Keratinocyte (primary cell): ENCODE data around the gene LPCAT1.

Experiments
- EZH2 ChIP-seq: IDR thresholded peaks from one replicate; pipeline ENCODE4 v1.6.1; 2012; ENCODE audit warnings: inconsistent platforms, mild to moderate bottlenecking, low read length, moderate library complexity
- TF ChIP-seq, protein P1 (sequence below), 3 experiments: IDR thresholded peaks in 1 of 3; conservative IDR thresholded peaks in 1 of 3; optimal IDR thresholded peaks in 1 of 3; 2 replicates in 2 of 3; 3 replicates in 1 of 3; pipeline versions ENCODE3 to v1.5.1; 2011; ENCODE audit warnings: low read length in 3 of 3, mild to moderate bottlenecking in 3 of 3, moderate library complexity in 2 of 3, control low read depth in 1 of 3, inconsistent platforms in 1 of 3; ENCODE audit not compliant: insufficient read depth in 2 of 3; ENCODE audit errors: extremely low read depth in 1 of 3

DNA sequence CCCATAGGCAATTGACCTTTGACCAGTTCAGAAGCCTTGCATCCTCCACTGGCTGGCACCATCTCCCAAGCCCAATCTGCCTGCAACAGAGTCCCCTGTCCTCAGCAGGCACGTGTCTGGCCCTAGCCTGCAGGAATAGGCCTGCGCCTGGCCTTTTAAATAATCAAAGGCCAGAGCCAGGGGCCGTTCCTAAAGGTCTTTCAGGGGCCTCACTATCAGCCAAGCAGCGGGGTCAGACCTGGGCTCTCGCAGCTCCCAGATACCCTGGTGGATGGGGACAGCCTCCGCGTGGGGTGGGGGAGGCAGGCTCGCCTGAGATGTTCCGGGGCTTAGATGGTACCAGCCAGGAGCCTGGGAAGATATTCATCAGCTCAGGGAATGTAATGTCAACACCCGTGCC, 111.1 kb downstream of the LPCAT1 start:
- TF ChIP-seq, protein P1, sequence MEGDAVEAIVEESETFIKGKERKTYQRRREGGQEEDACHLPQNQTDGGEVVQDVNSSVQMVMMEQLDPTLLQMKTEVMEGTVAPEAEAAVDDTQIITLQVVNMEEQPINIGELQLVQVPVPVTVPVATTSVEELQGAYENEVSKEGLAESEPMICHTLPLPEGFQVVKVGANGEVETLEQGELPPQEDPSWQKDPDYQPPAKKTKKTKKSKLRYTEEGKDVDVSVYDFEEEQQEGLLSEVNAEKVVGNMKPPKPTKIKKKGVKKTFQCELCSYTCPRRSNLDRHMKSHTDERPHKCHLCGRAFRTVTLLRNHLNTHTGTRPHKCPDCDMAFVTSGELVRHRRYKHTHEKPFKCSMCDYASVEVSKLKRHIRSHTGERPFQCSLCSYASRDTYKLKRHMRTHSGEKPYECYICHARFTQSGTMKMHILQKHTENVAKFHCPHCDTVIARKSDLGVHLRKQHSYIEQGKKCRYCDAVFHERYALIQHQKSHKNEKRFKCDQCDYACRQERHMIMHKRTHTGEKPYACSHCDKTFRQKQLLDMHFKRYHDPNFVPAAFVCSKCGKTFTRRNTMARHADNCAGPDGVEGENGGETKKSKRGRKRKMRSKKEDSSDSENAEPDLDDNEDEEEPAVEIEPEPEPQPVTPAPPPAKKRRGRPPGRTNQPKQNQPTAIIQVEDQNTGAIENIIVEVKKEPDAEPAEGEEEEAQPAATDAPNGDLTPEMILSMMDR (optimal IDR thresholded peaks at IDR 0.05 in 1 of 3, IDR thresholded peaks at IDR 0.05 in 1 of 3, conservative IDR thresholded peaks at IDR 0.05 in 1 of 3; ENCODE audit: extremely low read depth in 1 of 3, insufficient read depth in 2 of 3, low read length in 3 of 3), result no peak
- TF ChIP-seq EZH2, result no peak
